ENCODE data around the gene IL19.

IL19 gene

DNA sequence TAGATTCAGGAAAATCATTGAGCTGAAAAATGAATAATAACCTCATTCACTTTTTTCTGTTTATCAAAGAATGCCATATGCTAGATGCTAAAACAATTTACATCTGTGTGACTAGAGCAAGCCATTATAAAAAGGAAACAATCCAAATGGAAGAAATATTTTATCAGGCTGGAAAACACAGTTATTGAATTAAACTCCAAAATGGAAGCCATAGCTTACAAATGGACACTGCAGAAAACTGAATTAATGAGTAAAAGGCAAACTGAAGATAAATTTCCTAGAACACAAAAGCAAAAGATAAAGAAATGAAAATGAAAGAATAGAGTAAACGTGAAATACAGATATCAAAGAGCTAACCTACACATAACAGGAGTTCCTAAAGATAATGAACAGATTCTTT, 34.8 kb downstream of the IL19 start:
- H3K27ac ChIP-seq (ENCODE audit: low read length) = no peak overlapping the region
- H3K36me3 ChIP-seq (replicated peaks; ENCODE audit: low read depth, low read length) = peaks cover 9% of the 10 kb centered on the region
- H3K4me1 ChIP-seq (ENCODE audit: low read length) = peaks cover 82% of the 10 kb centered on the region
- H3K27me3 ChIP-seq (ENCODE audit: low read depth, low read length) = peaks cover 23% of the 10 kb centered on the region
- no peak overlapping the region for H2AFZ ChIP-seq (ENCODE audit: low read depth, low read length)
- TF ChIP-seq EZH2phosphoT487 (IDR thresholded peaks at IDR 0.05; ENCODE audit: low read depth) = no peak
- TF ChIP-seq, protein P1, sequence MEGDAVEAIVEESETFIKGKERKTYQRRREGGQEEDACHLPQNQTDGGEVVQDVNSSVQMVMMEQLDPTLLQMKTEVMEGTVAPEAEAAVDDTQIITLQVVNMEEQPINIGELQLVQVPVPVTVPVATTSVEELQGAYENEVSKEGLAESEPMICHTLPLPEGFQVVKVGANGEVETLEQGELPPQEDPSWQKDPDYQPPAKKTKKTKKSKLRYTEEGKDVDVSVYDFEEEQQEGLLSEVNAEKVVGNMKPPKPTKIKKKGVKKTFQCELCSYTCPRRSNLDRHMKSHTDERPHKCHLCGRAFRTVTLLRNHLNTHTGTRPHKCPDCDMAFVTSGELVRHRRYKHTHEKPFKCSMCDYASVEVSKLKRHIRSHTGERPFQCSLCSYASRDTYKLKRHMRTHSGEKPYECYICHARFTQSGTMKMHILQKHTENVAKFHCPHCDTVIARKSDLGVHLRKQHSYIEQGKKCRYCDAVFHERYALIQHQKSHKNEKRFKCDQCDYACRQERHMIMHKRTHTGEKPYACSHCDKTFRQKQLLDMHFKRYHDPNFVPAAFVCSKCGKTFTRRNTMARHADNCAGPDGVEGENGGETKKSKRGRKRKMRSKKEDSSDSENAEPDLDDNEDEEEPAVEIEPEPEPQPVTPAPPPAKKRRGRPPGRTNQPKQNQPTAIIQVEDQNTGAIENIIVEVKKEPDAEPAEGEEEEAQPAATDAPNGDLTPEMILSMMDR (IDR thresholded peaks at IDR 0.05; ENCODE audit: low read depth, low read length) = no peak
- no peak overlapping the region for H3K9ac ChIP-seq (ENCODE audit: low read length)
- H4K20me1 ChIP-seq (ENCODE audit: insufficient read depth, low read length) = no peaks in the 10 kb centered on the region
- H3K4me2 ChIP-seq (ENCODE audit: low read length) = no peak overlapping the region
- no peaks in the 10 kb centered on the region for H3K79me2 ChIP-seq (ENCODE audit: low read length)
- H3K4me3 ChIP-seq (ENCODE audit: low read length) = no peak overlapping the region
- no peaks in the 10 kb centered on the region for H3K9me3 ChIP-seq (ENCODE audit: insufficient read depth, low read length)

DNA sequence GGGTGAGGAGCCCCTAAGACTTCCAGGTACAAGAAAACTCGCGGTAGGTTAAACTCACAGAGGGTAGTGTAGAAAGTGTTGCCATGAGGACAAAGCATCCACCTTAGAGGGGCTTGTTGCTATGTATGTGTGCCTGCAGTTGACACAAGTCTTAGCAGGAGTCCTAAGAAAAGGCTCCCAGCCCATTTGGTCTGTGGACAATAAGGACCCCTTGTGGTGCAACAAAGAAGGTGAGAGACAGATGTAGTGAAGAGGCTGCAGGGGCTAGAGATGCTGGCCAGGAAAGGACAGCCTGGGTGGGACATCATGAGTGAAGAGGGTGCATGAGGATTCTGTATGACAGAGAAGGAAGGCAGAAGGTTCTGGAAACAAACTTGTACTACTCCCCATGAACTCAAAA, 38.0 kb downstream of the IL19 start:
- Histone ChIP-seq H3K36me3 (replicated peaks; ENCODE audit: low read depth, low read length) (peaks cover 9% of the 10 kb centered on the region), H3K4me1 (ENCODE audit: low read length) (peaks cover 56% of the 10 kb centered on the region), H3K9me3 (ENCODE audit: insufficient read depth, low read length) (peaks cover 6% of the 10 kb centered on the region; the same call in 1 of the 2 replicates), H3K4me2 (ENCODE audit: low read length) (0 out of 2 replicates have a peak overlapping the region, but pooled peaks have one; percentile 12), H3K27ac (ENCODE audit: low read length) (no peak overlapping the region), H3K4me3 (ENCODE audit: low read length) (no peak overlapping the region), H2AFZ (ENCODE audit: low read depth, low read length) (no peak overlapping the region), H3K79me2 (ENCODE audit: low read length) (no peaks in the 10 kb centered on the region), H3K9ac (ENCODE audit: low read length) (no peak overlapping the region), H3K27me3 (ENCODE audit: low read depth, low read length) (peaks cover 19% of the 10 kb centered on the region), H4K20me1 (ENCODE audit: insufficient read depth, low read length) (no peaks in the 10 kb centered on the region)
- TF ChIP-seq, protein P1 (IDR thresholded peaks at IDR 0.05; ENCODE audit: low read depth, low read length) = peak; percentile 92
- no peak for TF ChIP-seq EZH2phosphoT487 (IDR thresholded peaks at IDR 0.05; ENCODE audit: low read depth)

DNA sequence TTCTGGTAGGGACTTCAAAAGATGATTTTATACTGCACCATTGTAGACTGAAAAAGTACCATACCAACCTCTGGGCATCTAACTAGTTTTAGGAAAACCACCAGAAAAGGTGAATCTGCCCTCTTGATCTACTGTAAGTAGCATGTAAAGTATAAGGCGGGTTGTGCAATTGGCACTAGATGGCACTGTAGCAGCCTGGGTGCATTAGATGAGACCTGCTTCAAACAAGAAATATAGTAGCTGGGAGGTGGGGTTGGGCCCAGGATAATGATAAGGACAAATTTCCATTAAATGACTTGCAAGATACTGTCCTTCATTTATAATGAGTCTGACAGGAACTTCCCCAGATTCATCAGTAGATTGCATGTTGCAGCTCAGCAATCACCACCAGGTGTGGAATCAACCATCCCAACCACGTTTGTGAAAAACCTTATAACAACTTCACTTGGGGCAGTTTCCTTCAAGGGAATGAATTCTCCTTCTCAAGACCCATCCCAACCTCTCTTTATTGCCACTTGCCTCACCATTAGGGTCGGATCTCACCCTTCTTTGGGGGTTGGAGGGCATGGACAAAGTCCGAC, 39.0 kb downstream of the IL19 start:
- Histone ChIP-seq H3K9ac (ENCODE audit: low read length) (no peak overlapping the region), H2AFZ (ENCODE audit: low read depth, low read length) (no peak overlapping the region), H3K79me2 (ENCODE audit: low read length) (no peaks in the 10 kb centered on the region), H3K27ac (ENCODE audit: low read length) (no peak overlapping the region), H3K4me2 (ENCODE audit: low read length) (no peak overlapping the region), H3K9me3 (ENCODE audit: insufficient read depth, low read length) (peaks cover 6% of the 10 kb centered on the region; the same call in 1 of the 2 replicates), H3K27me3 (ENCODE audit: low read depth, low read length) (peaks cover 14% of the 10 kb centered on the region), H3K4me1 (ENCODE audit: low read length) (peaks cover 56% of the 10 kb centered on the region), H3K4me3 (ENCODE audit: low read length) (no peak overlapping the region), H4K20me1 (ENCODE audit: insufficient read depth, low read length) (no peaks in the 10 kb centered on the region), H3K36me3 (replicated peaks; ENCODE audit: low read depth, low read length) (peaks cover 9% of the 10 kb centered on the region)
- TF ChIP-seq, protein P1 (IDR thresholded peaks at IDR 0.05; ENCODE audit: low read depth, low read length) = peak; percentile 93
- TF ChIP-seq EZH2phosphoT487 (IDR thresholded peaks at IDR 0.05; ENCODE audit: low read depth) = no peak

DNA sequence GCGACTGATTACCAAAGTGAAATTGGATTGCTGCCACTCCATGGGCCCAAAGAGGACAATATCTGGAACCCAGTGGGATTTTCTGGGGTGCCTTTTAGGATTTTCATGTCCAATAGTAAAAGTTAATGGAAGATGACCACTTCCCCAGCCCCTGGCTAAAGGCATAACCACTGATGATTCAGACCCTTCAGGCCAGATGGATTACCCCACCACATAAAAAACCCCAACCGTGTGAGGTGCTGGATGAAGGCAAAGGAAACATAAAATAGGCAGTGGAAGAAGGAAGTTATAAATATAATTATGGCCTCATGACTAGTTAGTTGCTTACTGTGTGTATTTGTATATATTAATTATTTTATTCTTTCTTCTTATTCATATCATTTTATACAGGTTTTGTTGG, 41.9 kb downstream of the IL19 start:
- no peak overlapping the region for H3K4me3 ChIP-seq (ENCODE audit: low read length)
- TF ChIP-seq, protein P1 (IDR thresholded peaks at IDR 0.05; ENCODE audit: low read depth, low read length) = no peak
- no peak for TF ChIP-seq EZH2phosphoT487 (IDR thresholded peaks at IDR 0.05; ENCODE audit: low read depth)
- no peaks in the 10 kb centered on the region for H3K79me2 ChIP-seq (ENCODE audit: low read length)
- H2AFZ ChIP-seq (ENCODE audit: low read depth, low read length) = no peak overlapping the region
- no peak overlapping the region for H3K9ac ChIP-seq (ENCODE audit: low read length)
- no peak overlapping the region for H3K27ac ChIP-seq (ENCODE audit: low read length)
- H4K20me1 ChIP-seq (ENCODE audit: insufficient read depth, low read length) = no peaks in the 10 kb centered on the region
- H3K27me3 ChIP-seq (ENCODE audit: low read depth, low read length) = no peaks in the 10 kb centered on the region
- H3K4me1 ChIP-seq (ENCODE audit: low read length) = peaks cover 63% of the 10 kb centered on the region
- H3K9me3 ChIP-seq (ENCODE audit: insufficient read depth, low read length) = peaks cover 6% of the 10 kb centered on the region; the same call in 1 of the 2 replicates
- H3K4me2 ChIP-seq (ENCODE audit: low read length) = no peak overlapping the region
- peaks cover 12% of the 10 kb centered on the region for H3K36me3 ChIP-seq (replicated peaks; ENCODE audit: low read depth, low read length)
